Suprapubic skin (tissue), 4 donors: ENCODE results near the gene HLA-DOA. TPM values are rescaled to one million over a fixed set of nuclear protein-coding genes. Genes with fewer than 3 reads are reported as not detected.

ENCODE experiments used
- DNase-seq, 2 donors: peaks; one replicate each; pipeline ENCODE4 v3.0.0-alpha.2; 2019; ENCODE audit warnings: low spot score in 2 of 2
- H3K27ac ChIP-seq: fragments of 200-600 bp; sonication (generic); one replicate; pipeline ENCODE4 v1.5.1; 2019
- H3K27me3 ChIP-seq: fragments of 200-600 bp; sonication (generic); one replicate; pipeline ENCODE4 v1.5.1; 2019
- H3K36me3 ChIP-seq: fragments of 200-600 bp; sonication (generic); one replicate; pipeline ENCODE4 v1.5.1; 2019
- H3K4me1 ChIP-seq: fragments of 200-600 bp; sonication (generic); one replicate; pipeline ENCODE4 v1.5.1; 2019
- H3K4me3 ChIP-seq: fragments of 200-600 bp; sonication (generic); one replicate; pipeline ENCODE4 v1.5.1; 2019; ENCODE audit warnings: mild to moderate bottlenecking
- H3K9me3 ChIP-seq: fragments of 200-600 bp; sonication (generic); one replicate; pipeline ENCODE4 v1.5.1; 2019
- EP300 ChIP-seq: sonication (generic); formaldehyde crosslinking; IDR thresholded peaks from one replicate; pipeline ENCODE4 v1.6.1; 2017; ENCODE audit warnings: antibody characterized with exemption
- POLR2A ChIP-seq, 2 donors: fragments of 450-650 bp; IDR thresholded peaks; one replicate each; pipeline ENCODE4 v1.6.1; 2017; ENCODE audit warnings: antibody characterized with exemption in 2 of 2, mild to moderate bottlenecking in 2 of 2, moderate library complexity in 2 of 2
- POLR2AphosphoS5 ChIP-seq, 3 donors: sonication (generic); formaldehyde crosslinking; IDR thresholded peaks; one replicate each; pipeline ENCODE4 v1.6.1; 2017; ENCODE audit warnings: antibody characterized with exemption in 3 of 3
- WGBS: methylation state at CpG from one replicate; pipeline ENCODE4 v1.1.5; 2018; 5-methylcytosine and 5-hydroxymethylcytosine counted together
- total RNA-seq, 4 donors: library from RNA; depleted of rRNA; stranded (reverse); fragments of >200 nt; gene quantifications; one replicate each; pipeline ENCODE4 v1.1.0, GENCODE V29; 2016
- TF ChIP-seq, protein P1 (sequence below), 2 donors: fragments of 200-600 bp in 1 of 2; fragments of 450-650 bp in 1 of 2; sonication (generic) in 1 of 2; IDR thresholded peaks; one replicate each; pipeline ENCODE4 v1.5.1; 2016 to 2019; ENCODE audit warnings: antibody characterized with exemption in 2 of 2, mild to moderate bottlenecking in 1 of 2, moderate library complexity in 1 of 2

Gene HLA-DOA
- total RNA-seq, 4 donors from 2014 or later: 6.8 to 14.3 (median 8.0) TPM

DNA sequence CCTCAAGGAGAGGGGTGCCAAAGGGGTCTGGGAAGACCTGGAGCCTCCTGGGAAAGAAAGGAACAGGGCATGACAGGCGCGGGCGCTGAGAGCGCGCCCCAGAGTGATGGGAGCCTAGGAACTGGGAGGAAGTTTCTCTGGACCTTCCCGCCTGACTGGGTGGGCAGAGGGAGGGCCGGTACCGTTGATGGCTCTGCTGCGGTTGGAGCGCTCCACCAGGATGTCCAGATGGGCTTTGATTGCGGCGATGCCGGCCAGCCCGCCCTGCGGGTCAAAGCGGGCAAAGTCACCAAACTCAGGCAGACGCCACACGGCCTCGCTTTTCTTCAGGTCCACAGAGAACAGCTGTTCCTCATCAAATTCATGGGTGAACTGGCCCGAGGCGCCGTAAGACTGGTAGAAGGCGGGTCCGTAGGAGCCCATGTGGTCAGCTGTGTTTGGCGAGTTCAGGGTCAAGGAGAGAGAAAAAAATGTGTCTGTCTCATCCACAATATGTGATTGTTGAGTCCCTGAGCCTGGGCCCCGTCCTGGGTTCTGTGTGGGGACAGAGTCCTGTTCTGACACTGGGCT is 1.5 kb downstream of the HLA-DOA start:
- Histone ChIP-seq H3K36me3 (no peaks in the 10 kb centered on the region), H3K27me3 (peaks cover 29% of the 10 kb centered on the region), H3K9me3 (no peaks in the 10 kb centered on the region), H3K27ac (no peak overlapping the region), H3K4me1 (no peaks in the 10 kb centered on the region), H3K4me3 (no peak overlapping the region)
- TF ChIP-seq POLR2A (IDR thresholded peaks at IDR 0.05) (no peak), EP300 (no peak), POLR2AphosphoS5 (IDR thresholded peaks at IDR 0.05) (no peak)
- TF ChIP-seq, protein P1, sequence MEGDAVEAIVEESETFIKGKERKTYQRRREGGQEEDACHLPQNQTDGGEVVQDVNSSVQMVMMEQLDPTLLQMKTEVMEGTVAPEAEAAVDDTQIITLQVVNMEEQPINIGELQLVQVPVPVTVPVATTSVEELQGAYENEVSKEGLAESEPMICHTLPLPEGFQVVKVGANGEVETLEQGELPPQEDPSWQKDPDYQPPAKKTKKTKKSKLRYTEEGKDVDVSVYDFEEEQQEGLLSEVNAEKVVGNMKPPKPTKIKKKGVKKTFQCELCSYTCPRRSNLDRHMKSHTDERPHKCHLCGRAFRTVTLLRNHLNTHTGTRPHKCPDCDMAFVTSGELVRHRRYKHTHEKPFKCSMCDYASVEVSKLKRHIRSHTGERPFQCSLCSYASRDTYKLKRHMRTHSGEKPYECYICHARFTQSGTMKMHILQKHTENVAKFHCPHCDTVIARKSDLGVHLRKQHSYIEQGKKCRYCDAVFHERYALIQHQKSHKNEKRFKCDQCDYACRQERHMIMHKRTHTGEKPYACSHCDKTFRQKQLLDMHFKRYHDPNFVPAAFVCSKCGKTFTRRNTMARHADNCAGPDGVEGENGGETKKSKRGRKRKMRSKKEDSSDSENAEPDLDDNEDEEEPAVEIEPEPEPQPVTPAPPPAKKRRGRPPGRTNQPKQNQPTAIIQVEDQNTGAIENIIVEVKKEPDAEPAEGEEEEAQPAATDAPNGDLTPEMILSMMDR (IDR thresholded peaks at IDR 0.05): no peak
- 94% methylated on average over 26 of the region's 26 CpGs for WGBS
- no peak for DNase-seq

DNA sequence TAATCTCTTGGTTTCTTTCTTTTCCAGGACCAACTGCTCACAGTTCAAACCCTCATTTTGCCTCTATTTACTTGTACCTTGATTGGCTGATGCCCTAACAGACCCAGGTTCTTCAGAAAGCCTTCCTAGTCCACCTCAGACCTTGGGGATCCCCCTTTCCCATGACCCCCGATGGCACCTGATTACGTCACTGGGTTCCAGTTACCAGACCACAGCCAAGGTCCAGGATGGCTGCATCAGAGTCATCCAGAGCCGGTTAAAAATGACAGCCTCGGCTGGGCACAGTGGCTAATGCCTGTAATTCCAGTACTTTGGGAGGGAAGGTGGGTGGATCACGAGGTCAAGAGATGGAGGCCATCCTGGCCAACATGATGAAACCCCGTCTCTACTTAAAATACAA is 4.5 kb downstream of the HLA-DOA start:
- 79% methylated on average over 6 of the region's 6 CpGs for WGBS

DNA sequence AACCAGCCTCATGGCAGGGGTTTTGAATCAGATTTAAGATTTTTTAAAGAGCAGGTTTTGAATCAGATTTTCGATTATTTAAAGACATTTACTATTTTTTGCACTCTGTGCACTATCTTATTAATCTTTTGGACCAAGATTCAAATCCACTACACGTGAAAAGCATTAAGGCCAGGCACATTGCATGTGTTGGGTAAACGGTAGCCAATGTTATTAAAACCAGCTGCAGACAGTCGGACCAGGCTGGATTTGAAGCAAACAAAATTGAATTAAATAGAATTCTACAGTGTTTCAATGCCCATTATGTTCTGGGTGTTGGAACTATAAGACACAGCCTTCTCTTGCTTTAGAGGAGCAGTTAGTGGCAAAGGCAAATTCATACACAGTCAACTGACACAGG is 7.7 kb downstream of the HLA-DOA start:
- H3K27ac ChIP-seq: no peak overlapping the region
- 53% methylated on average over 4 of the region's 4 CpGs for WGBS
- no peaks in the 10 kb centered on the region for H3K4me1 ChIP-seq
- H3K4me3 ChIP-seq: no peak overlapping the region
- H3K36me3 ChIP-seq: no peaks in the 10 kb centered on the region
- H3K27me3 ChIP-seq: peaks cover 33% of the 10 kb centered on the region
- H3K9me3 ChIP-seq: no peaks in the 10 kb centered on the region
- DNase-seq: no peak
- TF ChIP-seq POLR2A (IDR thresholded peaks at IDR 0.05): no peak

More for the DNA sequence above, 4.5 kb downstream of the HLA-DOA start:
- Histone ChIP-seq H3K36me3 (no peaks in the 10 kb centered on the region), H3K27me3 (peaks cover 34% of the 10 kb centered on the region), H3K9me3 (no peaks in the 10 kb centered on the region), H3K27ac (no peak overlapping the region), H3K4me1 (no peaks in the 10 kb centered on the region), H3K4me3 (no peak overlapping the region)
- TF ChIP-seq POLR2A (IDR thresholded peaks at IDR 0.05) (no peak), EP300 (no peak), POLR2AphosphoS5 (IDR thresholded peaks at IDR 0.05) (no peak)
- TF ChIP-seq, protein P1 (IDR thresholded peaks at IDR 0.05): no peak
- DNase-seq: no peak

DNA sequence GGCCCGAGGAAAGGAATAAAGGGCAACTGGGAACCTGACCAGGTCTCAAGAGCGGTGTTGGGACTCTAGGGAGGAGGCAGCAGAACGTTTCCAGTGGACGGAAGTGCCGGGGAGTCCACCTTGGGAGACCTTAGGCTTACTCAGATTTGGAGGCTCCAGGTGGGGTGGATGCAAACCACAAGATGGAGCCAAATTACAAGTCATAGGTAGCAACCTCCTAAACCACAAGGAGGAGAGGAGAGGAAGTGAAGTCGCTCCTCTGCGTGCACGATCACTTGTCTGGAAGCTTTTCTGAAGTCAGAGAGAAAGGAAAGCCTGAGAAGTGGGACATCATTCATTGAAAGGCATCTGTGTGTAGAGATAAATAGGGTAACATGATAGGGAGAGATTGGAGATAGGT is 9.3 kb downstream of the HLA-DOA start:
- 60% methylated on average over 8 of the region's 8 CpGs for WGBS
- Histone ChIP-seq H3K27me3 (peaks cover 29% of the 10 kb centered on the region), H3K36me3 (no peaks in the 10 kb centered on the region), H3K4me1 (no peaks in the 10 kb centered on the region), H3K27ac (no peak overlapping the region), H3K9me3 (no peaks in the 10 kb centered on the region), H3K4me3 (no peak overlapping the region)
- DNase-seq: no peak
- TF ChIP-seq POLR2A (IDR thresholded peaks at IDR 0.05) (no peak), EP300 (no peak), POLR2AphosphoS5 (IDR thresholded peaks at IDR 0.05) (no peak)
- TF ChIP-seq, protein P1 (IDR thresholded peaks at IDR 0.05): no peak

DNA sequence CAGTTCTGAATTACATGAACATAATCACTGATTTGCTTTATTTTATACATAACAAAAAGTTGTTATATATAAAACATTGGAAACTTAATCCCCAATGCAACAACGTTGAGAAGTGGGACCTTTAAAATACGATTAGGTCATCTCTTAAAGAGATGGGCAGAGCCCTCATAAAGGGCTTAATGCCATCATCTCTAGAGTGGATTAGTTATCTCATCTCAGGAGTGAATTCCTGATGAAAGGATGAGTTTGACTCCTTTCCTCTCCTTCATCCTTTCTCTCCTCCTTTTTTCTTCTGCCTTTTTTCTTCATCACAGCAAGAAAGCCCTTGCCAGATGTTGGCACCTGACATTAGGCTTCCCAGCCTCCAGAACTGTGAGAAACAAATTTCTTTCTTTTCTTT is 13.9 kb downstream of the HLA-DOA start:
- H3K27ac ChIP-seq: no peak overlapping the region
- no peak for DNase-seq
- 53% methylated on average over 2 of the region's 2 CpGs for WGBS
- H3K27me3 ChIP-seq: peaks cover 26% of the 10 kb centered on the region
- no peaks in the 10 kb centered on the region for H3K4me1 ChIP-seq
- no peaks in the 10 kb centered on the region for H3K9me3 ChIP-seq
- no peaks in the 10 kb centered on the region for H3K36me3 ChIP-seq
- TF ChIP-seq EP300: no peak
- no peak for TF ChIP-seq POLR2AphosphoS5 (IDR thresholded peaks at IDR 0.05)
- TF ChIP-seq, protein P1 (IDR thresholded peaks at IDR 0.05): no peak
- TF ChIP-seq POLR2A (IDR thresholded peaks at IDR 0.05): no peak
- H3K4me3 ChIP-seq: no peak overlapping the region
